Measurements from ENCODE around the gene PYDC2.

PYDC2 gene

GRCh38 chr3:191455257-191455952 lies 5.6 kb upstream of the PYDC2 start:
- no peaks in the 10 kb centered on the region for H3K9me2 ChIP-seq (ENCODE audit: low read depth, low read length)
- no peaks in the 10 kb centered on the region for H4K20me1 ChIP-seq (ENCODE audit: insufficient read depth, low read length)
- TF ChIP-seq, protein P1, sequence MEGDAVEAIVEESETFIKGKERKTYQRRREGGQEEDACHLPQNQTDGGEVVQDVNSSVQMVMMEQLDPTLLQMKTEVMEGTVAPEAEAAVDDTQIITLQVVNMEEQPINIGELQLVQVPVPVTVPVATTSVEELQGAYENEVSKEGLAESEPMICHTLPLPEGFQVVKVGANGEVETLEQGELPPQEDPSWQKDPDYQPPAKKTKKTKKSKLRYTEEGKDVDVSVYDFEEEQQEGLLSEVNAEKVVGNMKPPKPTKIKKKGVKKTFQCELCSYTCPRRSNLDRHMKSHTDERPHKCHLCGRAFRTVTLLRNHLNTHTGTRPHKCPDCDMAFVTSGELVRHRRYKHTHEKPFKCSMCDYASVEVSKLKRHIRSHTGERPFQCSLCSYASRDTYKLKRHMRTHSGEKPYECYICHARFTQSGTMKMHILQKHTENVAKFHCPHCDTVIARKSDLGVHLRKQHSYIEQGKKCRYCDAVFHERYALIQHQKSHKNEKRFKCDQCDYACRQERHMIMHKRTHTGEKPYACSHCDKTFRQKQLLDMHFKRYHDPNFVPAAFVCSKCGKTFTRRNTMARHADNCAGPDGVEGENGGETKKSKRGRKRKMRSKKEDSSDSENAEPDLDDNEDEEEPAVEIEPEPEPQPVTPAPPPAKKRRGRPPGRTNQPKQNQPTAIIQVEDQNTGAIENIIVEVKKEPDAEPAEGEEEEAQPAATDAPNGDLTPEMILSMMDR (IDR thresholded peaks at IDR 0.05; ENCODE audit: low read length), result no peak
- no peak for TF ChIP-seq EZH2 (IDR thresholded peaks at IDR 0.05; ENCODE audit: borderline replicate concordance, low read length)
- no peak overlapping the region for H3K9ac ChIP-seq (ENCODE audit: low read length)
- H3K4me2 ChIP-seq (ENCODE audit: low read length), result no peak overlapping the region
- H3K27ac ChIP-seq (ENCODE audit: low read depth, low read length, poor library complexity, severe bottlenecking), result no peak overlapping the region
- H3K27me3 ChIP-seq (ENCODE audit: insufficient read depth, low read length), result no peaks in the 10 kb centered on the region
- H3K36me3 ChIP-seq (ENCODE audit: insufficient read depth, low read length), result no peaks in the 10 kb centered on the region
- H3F3A ChIP-seq (ENCODE audit: insufficient read depth, low read length), result no peaks in the 10 kb centered on the region
- no peak overlapping the region for H2AFZ ChIP-seq (ENCODE audit: low read length)
- no peaks in the 10 kb centered on the region for H3K4me1 ChIP-seq (ENCODE audit: insufficient read depth, low read length, severe bottlenecking)
- H3K79me2 ChIP-seq (ENCODE audit: insufficient read depth, low read length), result no peaks in the 10 kb centered on the region
- H3K4me3 ChIP-seq (ENCODE audit: low read depth, low read length, poor library complexity, severe bottlenecking), result no peak overlapping the region
- no peaks in the 10 kb centered on the region for H3K9me3 ChIP-seq (ENCODE audit: low read length)

GRCh38 chr3:191460360-191460759 lies 603 bp upstream of the PYDC2 start:
- H4K20me1 ChIP-seq (ENCODE audit: insufficient read depth, low read length), result no peaks in the 10 kb centered on the region
- no peaks in the 10 kb centered on the region for H3K4me1 ChIP-seq (ENCODE audit: insufficient read depth, low read length, severe bottlenecking)
- no peaks in the 10 kb centered on the region for H3K79me2 ChIP-seq (ENCODE audit: insufficient read depth, low read length)
- H2AFZ ChIP-seq (ENCODE audit: low read length), result no peak overlapping the region
- H3K9me2 ChIP-seq (ENCODE audit: low read depth, low read length), result peaks cover 3% of the 10 kb centered on the region; the same call in 1 of the 2 replicates
- H3K9me3 ChIP-seq (ENCODE audit: low read length), result no peaks in the 10 kb centered on the region
- no peak overlapping the region for H3K27ac ChIP-seq (ENCODE audit: low read depth, low read length, poor library complexity, severe bottlenecking)
- no peak overlapping the region for H3K9ac ChIP-seq (ENCODE audit: low read length)
- H3K27me3 ChIP-seq (ENCODE audit: insufficient read depth, low read length), result no peaks in the 10 kb centered on the region
- no peak for TF ChIP-seq EZH2 (IDR thresholded peaks at IDR 0.05; ENCODE audit: borderline replicate concordance, low read length)
- TF ChIP-seq, protein P1 (IDR thresholded peaks at IDR 0.05; ENCODE audit: low read length), result no peak
- no peaks in the 10 kb centered on the region for H3K36me3 ChIP-seq (ENCODE audit: insufficient read depth, low read length)
- no peak overlapping the region for H3K4me2 ChIP-seq (ENCODE audit: low read length)
- H3K4me3 ChIP-seq (ENCODE audit: low read depth, low read length, poor library complexity, severe bottlenecking), result no peak overlapping the region
- H3F3A ChIP-seq (ENCODE audit: insufficient read depth, low read length), result no peaks in the 10 kb centered on the region

- Histone ChIP-seq H2AFZ (ENCODE audit: low read length) (no peak overlapping the region), H3K4me2 (ENCODE audit: low read length) (no peak overlapping the region), H3K9me2 (ENCODE audit: low read depth, low read length) (no peaks in the 10 kb centered on the region), H3K9ac (ENCODE audit: low read length) (no peak overlapping the region), H4K20me1 (ENCODE audit: insufficient read depth, low read length) (no peaks in the 10 kb centered on the region), H3K4me3 (ENCODE audit: low read depth, low read length, poor library complexity, severe bottlenecking) (no peak overlapping the region), H3K36me3 (ENCODE audit: insufficient read depth, low read length) (no peaks in the 10 kb centered on the region), H3K4me1 (ENCODE audit: insufficient read depth, low read length, severe bottlenecking) (no peaks in the 10 kb centered on the region), H3K9me3 (ENCODE audit: low read length) (no peaks in the 10 kb centered on the region), H3K79me2 (ENCODE audit: insufficient read depth, low read length) (no peaks in the 10 kb centered on the region), H3F3A (ENCODE audit: insufficient read depth, low read length) (no peaks in the 10 kb centered on the region), H3K27ac (ENCODE audit: low read depth, low read length, poor library complexity, severe bottlenecking) (no peak overlapping the region), H3K27me3 (ENCODE audit: insufficient read depth, low read length) (no peaks in the 10 kb centered on the region)
- TF ChIP-seq, protein P1 (IDR thresholded peaks at IDR 0.05; ENCODE audit: low read length), result no peak
- no peak for TF ChIP-seq EZH2 (IDR thresholded peaks at IDR 0.05; ENCODE audit: borderline replicate concordance, low read length)
Measured at GRCh38 chr3:191470080-191470479, 9.1 kb downstream of the PYDC2 start.

Measured in OCI-LY1 (cell line).